Fibroblast of the aortic adventitia (primary cell): ENCODE measurements around the gene KRT23. TPM values are rescaled to one million over a fixed set of nuclear protein-coding genes. Genes with fewer than 3 reads are reported as not detected.

Experiments
- DNase-seq: peaks from one replicate; pipeline ENCODE4 v3.0.0-alpha.2; 2010; ENCODE audit warnings: low read depth
- H3K4me3 ChIP-seq: 2 replicates; pipeline ENCODE4 v1.5.1; 2011; ENCODE audit warnings: low read depth, mild to moderate bottlenecking, control low read depth, low read length, moderate library complexity
- CTCF ChIP-seq: IDR thresholded peaks from 2 replicates; pipeline ENCODE4 v1.5.1; 2011; ENCODE audit warnings: mild to moderate bottlenecking, low read length, control low read depth, inconsistent platforms; ENCODE audit not compliant: insufficient read depth
- total RNA-seq: library from RNA; depleted of rRNA; stranded (reverse); fragments of >200 nt; gene quantifications from 2 replicates; pipeline ENCODE4 v1.2.3, GENCODE V29; 2012; ENCODE audit warnings: low replicate concordance

The KRT23 gene
- total RNA-seq, 1 donor = not detected

GRCh38 chr17:40952154-40952553 is 14.7 kb upstream of the KRT23 start:
- TF ChIP-seq CTCF = no peak
- no peak for DNase-seq
- no peak overlapping the region for H3K4me3 ChIP-seq

- TF ChIP-seq CTCF = no peak
- H3K4me3 ChIP-seq = no peak overlapping the region
- no peak for DNase-seq
Observed at GRCh38 chr17:40951011-40951622, 13.7 kb upstream of the KRT23 start.

GRCh38 chr17:40950176-40950575 is 12.7 kb upstream of the KRT23 start:
- TF ChIP-seq CTCF = no peak
- H3K4me3 ChIP-seq = no peak overlapping the region
- no peak for DNase-seq

GRCh38 chr17:40949418-40949817 is 12.0 kb upstream of the KRT23 start:
- TF ChIP-seq CTCF = no peak
- DNase-seq = no peak
- no peak overlapping the region for H3K4me3 ChIP-seq

GRCh38 chr17:40947929-40948328 is 10.5 kb upstream of the KRT23 start:
- no peak for TF ChIP-seq CTCF
- DNase-seq = no peak
- no peak overlapping the region for H3K4me3 ChIP-seq

- no peak overlapping the region for H3K4me3 ChIP-seq
- TF ChIP-seq CTCF = no peak
- no peak for DNase-seq
Observed at GRCh38 chr17:40945414-40945813, 8.0 kb upstream of the KRT23 start.

GRCh38 chr17:40944531-40944930 is 7.1 kb upstream of the KRT23 start:
- DNase-seq = no peak
- no peak overlapping the region for H3K4me3 ChIP-seq
- TF ChIP-seq CTCF = no peak
